ENCODE measurements around the gene GTF2I.
"Not testable (repeated sequence)": the region's sequence is repeated elsewhere in the genome, so short reads cannot be mapped to it uniquely, and the experiment has no call there.

The GTF2I gene

DNA sequence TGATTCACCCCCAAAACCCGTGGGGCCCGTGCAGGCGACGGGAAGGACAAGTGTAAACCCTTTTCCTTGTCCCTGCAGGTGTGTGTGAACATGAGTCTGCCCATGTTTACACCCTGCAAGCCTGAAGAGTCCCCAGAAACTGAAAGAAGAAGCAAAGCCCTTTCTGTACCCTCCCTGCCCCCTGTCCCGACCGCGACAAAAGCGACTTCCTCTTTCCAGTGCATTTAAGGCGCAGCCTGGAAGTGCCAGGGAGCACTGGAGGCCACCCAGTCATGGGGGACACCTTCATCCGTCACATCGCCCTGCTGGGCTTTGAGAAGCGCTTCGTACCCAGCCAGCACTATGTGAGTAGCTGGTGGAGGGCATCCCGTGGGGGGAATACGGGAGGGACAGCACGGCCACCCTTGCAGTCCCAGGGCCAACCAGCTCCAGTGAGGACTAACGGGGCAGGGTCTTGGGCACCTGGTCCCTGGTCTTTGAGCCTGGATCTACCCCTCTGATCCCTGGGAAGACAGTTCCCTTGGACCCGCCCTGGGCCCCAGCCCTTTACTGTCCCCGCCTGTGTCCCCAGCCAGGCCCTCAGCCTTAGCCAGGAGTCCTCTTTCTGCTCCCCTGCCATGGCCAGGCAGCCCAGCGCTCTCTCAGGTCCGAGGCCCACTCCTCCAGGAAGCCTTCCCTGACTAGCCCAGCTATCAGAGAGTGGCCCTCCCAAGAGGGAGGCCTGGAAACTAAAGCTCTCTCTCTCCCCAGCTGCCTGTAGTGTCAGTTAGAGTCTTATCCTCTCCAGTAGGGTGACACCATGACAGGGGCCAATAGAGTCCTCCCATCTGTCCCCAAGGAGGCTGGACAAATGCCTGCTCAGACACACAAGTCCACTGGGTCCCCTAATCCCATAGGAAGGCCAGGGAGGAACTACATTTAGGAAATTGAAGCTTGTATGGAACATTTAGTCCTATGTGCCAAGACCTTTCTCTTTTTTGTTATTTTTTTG, 116.5 kb downstream of the GTF2I start, which contains the start of gene NCF1:
NCF1 (plus strand) TSS at position 252 of the 991 bp plus-strand sequence; CDS start at position 273, 21 bp downstream.
- in situ Hi-C loops (cut with HindIII; ENCODE audit: low sequenced_read_pairs), result not testable (repeated sequence)

DNA sequence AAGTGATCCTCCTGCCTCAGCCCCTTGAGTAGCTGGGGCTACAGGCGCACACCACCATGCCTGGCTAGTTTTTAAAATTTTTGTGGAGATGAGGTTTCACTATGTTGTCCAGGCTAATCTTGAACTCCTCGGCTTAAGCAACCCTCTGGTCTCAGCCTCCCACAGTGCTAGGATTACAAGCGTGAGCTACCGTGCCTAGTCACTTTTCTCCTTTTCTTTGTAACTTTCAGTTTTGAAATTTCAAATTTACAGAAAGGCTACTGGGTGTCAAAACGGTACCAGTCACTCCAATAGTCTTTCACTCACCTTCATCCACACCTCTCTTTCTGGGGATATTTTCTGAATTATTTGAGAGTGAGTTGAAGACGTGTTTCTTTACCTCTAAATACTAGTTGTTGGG, 117.6 kb downstream of the GTF2I start:
- in situ Hi-C loops (cut with HindIII; ENCODE audit: low sequenced_read_pairs), result not testable (repeated sequence)

DNA sequence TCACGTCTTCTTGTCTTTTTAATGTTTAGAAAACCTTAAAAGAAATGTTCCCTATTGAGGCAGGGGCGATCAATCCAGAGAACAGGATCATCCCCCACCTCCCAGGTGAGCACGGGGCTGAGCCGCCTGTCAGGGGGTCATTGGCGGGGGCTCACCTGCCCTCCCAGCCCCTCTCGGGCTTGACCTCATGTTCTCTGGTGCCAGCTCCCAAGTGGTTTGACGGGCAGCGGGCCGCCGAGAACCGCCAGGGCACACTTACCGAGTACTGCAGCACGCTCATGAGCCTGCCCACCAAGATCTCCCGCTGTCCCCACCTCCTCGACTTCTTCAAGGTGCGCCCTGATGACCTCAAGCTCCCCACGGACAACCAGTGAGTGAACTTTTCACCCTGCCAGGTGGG, 121.5 kb downstream of the GTF2I start:
- in situ Hi-C loops (cut with HindIII; ENCODE audit: low sequenced_read_pairs), result not testable (repeated sequence)

DNA sequence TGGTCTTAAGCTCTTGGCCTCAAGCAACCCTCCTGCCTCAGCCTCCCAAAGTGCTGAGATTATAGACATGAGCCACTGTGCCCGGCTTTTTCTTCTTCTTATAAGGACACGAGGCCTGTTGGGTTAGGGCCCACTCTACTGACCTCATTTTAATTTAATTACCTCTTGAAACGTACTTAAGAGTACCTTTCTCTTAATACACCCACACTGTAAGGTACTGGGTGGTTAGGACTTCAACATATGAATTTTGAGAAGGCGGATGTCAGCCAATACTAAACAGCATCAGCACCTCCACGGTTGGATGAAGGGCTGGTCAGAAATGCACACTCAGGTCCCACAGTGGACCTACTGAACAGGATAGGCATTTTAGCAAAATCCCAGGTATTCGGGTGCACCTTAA, 124.2 kb downstream of the GTF2I start:
- in situ Hi-C loops (cut with HindIII; ENCODE audit: low sequenced_read_pairs), result not testable (repeated sequence)

DNA sequence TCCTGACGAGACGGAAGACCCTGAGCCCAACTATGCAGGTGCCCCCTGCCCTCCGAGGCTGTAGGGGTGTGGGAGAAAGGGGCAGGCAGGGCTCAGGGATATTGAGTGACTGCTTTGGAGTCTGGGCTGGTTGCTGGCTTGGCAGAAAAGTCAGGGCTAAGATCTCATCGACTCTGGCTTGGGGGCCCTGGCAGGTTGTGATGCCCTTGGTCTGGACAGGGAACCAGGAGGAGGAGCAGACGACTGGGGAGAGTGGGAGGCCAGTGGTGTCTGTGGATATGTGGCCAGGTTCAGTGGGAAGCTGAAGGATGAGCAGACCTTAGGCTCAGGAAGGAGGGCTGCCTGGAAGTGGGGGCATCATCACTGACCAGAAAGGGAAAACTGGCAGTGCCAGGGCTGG, 126.1 kb downstream of the GTF2I start:
- in situ Hi-C loops (cut with HindIII; ENCODE audit: low sequenced_read_pairs), result not testable (repeated sequence)

DNA sequence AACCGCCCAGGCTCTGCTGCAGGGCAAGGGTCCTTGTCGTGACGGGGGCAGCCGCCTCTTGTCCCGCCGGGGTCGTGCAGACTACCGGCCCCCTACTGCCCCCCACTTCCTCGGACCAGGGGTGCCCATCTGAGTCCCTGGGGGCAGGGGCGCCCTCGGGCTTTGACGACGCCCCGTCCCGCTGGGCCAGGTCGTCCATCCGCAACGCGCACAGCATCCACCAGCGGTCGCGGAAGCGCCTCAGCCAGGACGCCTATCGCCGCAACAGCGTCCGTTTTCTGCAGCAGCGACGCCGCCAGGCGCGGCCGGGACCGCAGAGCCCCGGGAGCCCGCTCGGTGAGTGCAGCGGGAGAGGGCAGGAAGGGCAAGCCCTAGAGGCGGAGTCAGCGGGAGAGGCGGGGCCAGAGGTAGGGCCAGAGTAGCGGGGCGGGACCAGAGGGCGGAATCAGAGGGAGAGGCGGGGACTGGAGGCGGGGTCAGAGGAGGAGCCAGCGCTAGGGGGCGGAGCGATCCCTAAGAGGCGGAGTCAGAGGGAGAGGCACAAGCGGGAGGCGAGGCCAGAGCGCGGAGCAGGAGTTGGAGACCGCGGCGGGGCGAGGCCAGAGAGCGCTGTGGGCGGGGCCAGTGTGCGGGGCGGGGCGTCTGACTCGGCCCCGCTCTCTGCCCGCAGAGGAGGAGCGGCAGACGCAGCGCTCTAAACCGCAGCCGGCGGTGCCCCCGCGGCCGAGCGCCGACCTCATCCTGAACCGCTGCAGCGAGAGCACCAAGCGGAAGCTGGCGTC, 131.0 kb downstream of the GTF2I start:
- in situ Hi-C loops (cut with HindIII; ENCODE audit: low sequenced_read_pairs), result not testable (repeated sequence)

DNA sequence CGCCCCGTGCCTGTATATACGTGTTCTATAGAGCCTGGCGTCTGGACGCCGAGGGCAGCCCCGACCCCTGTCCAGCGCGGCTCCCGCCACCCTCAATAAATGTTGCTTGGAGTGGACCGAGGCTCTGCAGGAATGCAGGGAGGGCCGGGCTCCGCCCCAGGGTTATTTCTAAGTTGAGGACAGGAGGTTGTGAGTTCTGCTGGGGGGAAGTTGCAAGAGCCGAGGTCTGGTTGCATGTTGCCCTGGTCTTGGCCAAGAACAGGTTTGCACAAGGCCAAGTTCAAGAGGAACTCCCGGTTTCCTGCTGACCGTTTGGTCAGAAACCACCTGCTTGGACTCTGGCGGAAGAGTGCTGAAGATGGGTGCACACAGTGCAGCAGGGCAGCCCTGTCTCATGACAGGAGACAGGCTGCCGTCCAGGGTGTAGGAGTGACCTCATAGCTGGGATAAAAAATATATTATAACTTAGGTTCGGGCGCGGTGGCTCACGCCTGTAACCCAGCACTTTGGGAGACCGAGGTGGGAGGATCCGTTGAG, 131.8 kb downstream of the GTF2I start:
- in situ Hi-C loops (cut with HindIII; ENCODE audit: low sequenced_read_pairs), result not testable (repeated sequence)

DNA sequence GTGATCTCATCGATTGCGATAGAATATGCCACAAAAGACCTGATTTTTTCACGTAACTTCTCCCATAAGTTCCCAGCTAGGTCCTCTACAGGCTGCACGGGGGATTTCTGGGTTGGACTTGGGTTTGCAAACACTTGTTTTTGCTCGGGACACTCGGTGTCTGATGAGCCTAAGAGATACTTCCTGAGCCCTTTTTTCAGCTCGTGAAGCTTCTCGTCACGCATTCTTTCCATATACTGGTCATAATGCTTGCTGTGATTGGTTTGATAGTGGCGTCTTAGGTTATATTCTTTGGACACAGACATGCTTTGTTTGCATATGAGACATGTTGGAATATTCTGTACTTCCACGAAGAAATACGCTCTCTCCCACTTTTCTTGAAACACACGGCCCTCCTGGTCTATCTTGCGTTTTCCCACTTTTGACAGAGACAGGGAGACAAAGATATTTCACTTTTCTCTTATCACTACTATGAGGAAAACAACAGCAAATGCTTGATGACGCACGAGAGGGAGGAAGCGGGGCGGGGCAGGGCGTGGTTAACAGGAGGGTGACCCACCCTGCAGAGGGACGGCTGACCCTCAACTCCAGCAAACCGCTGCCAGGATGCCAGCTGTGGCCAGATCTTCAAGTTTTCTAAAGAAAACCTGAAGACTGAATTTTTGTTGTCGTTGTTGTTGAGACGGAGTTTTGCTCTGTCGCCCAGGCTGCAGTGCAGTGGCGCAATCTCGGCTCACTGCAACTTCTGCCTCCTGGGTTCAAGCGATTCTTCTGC, 140.5 kb downstream of the GTF2I start:
- in situ Hi-C loops (cut with HindIII; ENCODE audit: low sequenced_read_pairs), result not testable (repeated sequence)

DNA sequence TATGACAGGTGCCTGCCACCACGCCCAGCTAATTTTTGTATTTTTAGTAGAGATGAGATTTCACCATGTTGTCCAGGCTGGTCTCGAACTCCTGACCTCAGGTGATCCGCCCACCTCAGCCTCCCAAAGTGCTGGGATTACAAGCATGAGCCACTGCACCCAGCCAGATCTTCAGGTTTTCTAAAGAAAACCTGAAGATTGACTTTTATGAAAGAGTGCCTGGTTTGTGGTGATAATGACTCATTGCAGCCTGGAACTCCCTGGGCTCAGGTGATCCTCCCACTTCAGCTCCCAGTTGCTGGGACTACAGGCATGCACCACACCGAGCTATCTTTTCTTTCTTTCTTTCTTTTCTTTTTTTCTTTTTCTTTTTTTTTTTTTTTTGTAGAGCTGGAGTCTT, 141.1 kb downstream of the GTF2I start:
- in situ Hi-C loops (cut with HindIII; ENCODE audit: low sequenced_read_pairs), result not testable (repeated sequence)
